Nephron (organoid): ENCODE measurements around the gene LPCAT2.
A peak's percentile ranks its signal among the peaks of the same experiment; 100 is the strongest.

ENCODE experiments used
- H3K27ac Mint-ChIP-seq, 3 experiments: 2 replicates each; pipeline ENCODE4 v1.8.0; 2020; ENCODE audit warnings: mixed read lengths in 3 of 3, mild to moderate bottlenecking in 2 of 3, moderate library complexity in 1 of 3
- H3K27me3 Mint-ChIP-seq: 2 replicates; pipeline ENCODE4 v1.8.0; 2021; ENCODE audit warnings: low read depth, mild to moderate bottlenecking, moderate library complexity, mixed read lengths
- H3K36me3 Mint-ChIP-seq: 2 replicates; pipeline ENCODE4 v1.8.0; 2020; ENCODE audit warnings: low read depth, mixed read lengths
- H3K4me1 Mint-ChIP-seq: 2 replicates; pipeline ENCODE4 v1.8.0; 2020; ENCODE audit warnings: mixed read lengths
- H3K4me3 Mint-ChIP-seq, 3 experiments: 2 replicates each; pipeline ENCODE4 v1.8.0; 2020; ENCODE audit warnings: mild to moderate bottlenecking in 3 of 3, mixed read lengths in 3 of 3, moderate library complexity in 2 of 3
- H3K9me3 Mint-ChIP-seq: 2 replicates; pipeline ENCODE4 v1.8.0; 2020; ENCODE audit warnings: mixed read lengths
- CTCF ChIP-seq, 3 experiments: fragments of 200-600 bp; sonication (generic); IDR thresholded peaks; one replicate each; pipeline ENCODE4 v1.5.0; 2021; ENCODE audit warnings: antibody characterized with exemption in 3 of 3; ENCODE audit not compliant: unreplicated experiment in 3 of 3

LPCAT2 gene

GRCh38 chr16:55569025-55569424 is 60.2 kb downstream of the LPCAT2 start:
- peak overlapping the region; percentile 8 to 78 (median 26) for H3K27ac Mint-ChIP-seq
- H3K27me3 Mint-ChIP-seq = no peaks in the 10 kb centered on the region
- no peak for TF ChIP-seq CTCF (IDR thresholded peaks at IDR 0.05; ENCODE audit: unreplicated experiment in 3 of 3)
- no peaks in the 10 kb centered on the region for H3K9me3 Mint-ChIP-seq
- no peak overlapping the region for H3K4me3 Mint-ChIP-seq
- no peaks in the 10 kb centered on the region for H3K36me3 Mint-ChIP-seq
- H3K4me1 Mint-ChIP-seq = peaks cover 24% of the 10 kb centered on the region

GRCh38 chr16:55570159-55570558 is 61.3 kb downstream of the LPCAT2 start:
- H3K9me3 Mint-ChIP-seq = no peaks in the 10 kb centered on the region
- peaks cover 25% of the 10 kb centered on the region for H3K4me1 Mint-ChIP-seq
- no peak overlapping the region for H3K27ac Mint-ChIP-seq
- TF ChIP-seq CTCF (IDR thresholded peaks at IDR 0.05; ENCODE audit: unreplicated experiment in 3 of 3) = no peak
- no peaks in the 10 kb centered on the region for H3K36me3 Mint-ChIP-seq
- H3K27me3 Mint-ChIP-seq = no peaks in the 10 kb centered on the region
- H3K4me3 Mint-ChIP-seq = no peak overlapping the region

- no peak for TF ChIP-seq CTCF (IDR thresholded peaks at IDR 0.05; ENCODE audit: unreplicated experiment in 3 of 3)
- no peak overlapping the region for H3K27ac Mint-ChIP-seq
- H3K9me3 Mint-ChIP-seq = no peaks in the 10 kb centered on the region
- no peak overlapping the region for H3K4me3 Mint-ChIP-seq
- no peaks in the 10 kb centered on the region for H3K36me3 Mint-ChIP-seq
- H3K27me3 Mint-ChIP-seq = no peaks in the 10 kb centered on the region
- H3K4me1 Mint-ChIP-seq = peaks cover 35% of the 10 kb centered on the region
These were observed 62.5 kb downstream of the LPCAT2 start for GRCh38 chr16:55571191-55571897.

GRCh38 chr16:55572439-55572838 is 63.6 kb downstream of the LPCAT2 start:
- Mint-ChIP-seq H3K9me3 (no peaks in the 10 kb centered on the region), H3K27ac (no peak overlapping the region), H3K27me3 (no peaks in the 10 kb centered on the region), H3K4me1 (peaks cover 33% of the 10 kb centered on the region), H3K36me3 (no peaks in the 10 kb centered on the region), H3K4me3 (no peak overlapping the region)
- TF ChIP-seq CTCF (IDR thresholded peaks at IDR 0.05; ENCODE audit: unreplicated experiment in 3 of 3) = no peak

GRCh38 chr16:55574811-55575210 is 65.9 kb downstream of the LPCAT2 start:
- no peaks in the 10 kb centered on the region for H3K36me3 Mint-ChIP-seq
- no peak for TF ChIP-seq CTCF (IDR thresholded peaks at IDR 0.05; ENCODE audit: unreplicated experiment in 3 of 3)

GRCh38 chr16:55575496-55575895 is 66.6 kb downstream of the LPCAT2 start:
- no peak overlapping the region for H3K4me3 Mint-ChIP-seq
- H3K4me1 Mint-ChIP-seq = peaks cover 11% of the 10 kb centered on the region
- H3K36me3 Mint-ChIP-seq = no peaks in the 10 kb centered on the region
- H3K27ac Mint-ChIP-seq = peak overlapping the region in 1 of 3 experiments; percentile 64
- no peak for TF ChIP-seq CTCF (IDR thresholded peaks at IDR 0.05; ENCODE audit: unreplicated experiment in 3 of 3)
- no peaks in the 10 kb centered on the region for H3K9me3 Mint-ChIP-seq
- H3K27me3 Mint-ChIP-seq = no peaks in the 10 kb centered on the region

More at GRCh38 chr16:55574811-55575210, 65.9 kb downstream of the LPCAT2 start:
- Mint-ChIP-seq H3K4me1 (peaks cover 11% of the 10 kb centered on the region), H3K4me3 (no peak overlapping the region), H3K9me3 (no peaks in the 10 kb centered on the region), H3K27me3 (no peaks in the 10 kb centered on the region), H3K27ac (no peak overlapping the region)
